Fibroblast of lung (primary cell): ENCODE measurements around the gene ACTR8. TPM values are rescaled to one million over a fixed set of nuclear protein-coding genes. Genes with fewer than 3 reads are reported as not detected.

ENCODE experiments used
- DNase-seq, 2 donors: peaks; one replicate each; pipeline versions ENCODE4 v3.0.0 to v3.0.0-alpha.2; 2010; ENCODE audit warnings: low read depth in 2 of 2
- H2AFZ ChIP-seq: 2 replicates; pipeline ENCODE4 v1.5.1; 2012; ENCODE audit warnings: low read length, control low read depth, inconsistent platforms
- H3K27ac ChIP-seq: 2 replicates; pipeline ENCODE4 v1.5.1; 2011; ENCODE audit warnings: low read length, control low read depth; ENCODE audit not compliant: insufficient read depth
- H3K27me3 ChIP-seq: 2 replicates; pipeline ENCODE4 v1.5.1; 2011; ENCODE audit warnings: mild to moderate bottlenecking, low read length; ENCODE audit not compliant: control insufficient read depth, insufficient read depth
- H3K36me3 ChIP-seq: 2 replicates; pipeline ENCODE4 v1.5.1; 2011; ENCODE audit warnings: low read length; ENCODE audit not compliant: control insufficient read depth, insufficient read depth
- H3K4me1 ChIP-seq: 2 replicates; pipeline ENCODE4 v1.5.1; 2011; ENCODE audit warnings: low read length; ENCODE audit not compliant: control insufficient read depth, insufficient read depth; ENCODE audit errors: extremely low read depth
- H3K4me2 ChIP-seq: 2 replicates; pipeline ENCODE4 v1.5.1; 2011; ENCODE audit warnings: low read length, control low read depth; ENCODE audit not compliant: insufficient read depth; ENCODE audit errors: extremely low read depth
- H3K4me3 ChIP-seq, 4 experiments: fragments of 200-600 bp in 1 of 4; sonication (generic) in 1 of 4; replicated peaks in 1 of 4; 2 replicates each; pipeline ENCODE4 v1.5.1; 2011 to 2016; ENCODE audit warnings: low read length in 4 of 4, low read depth in 3 of 4, mild to moderate bottlenecking in 3 of 4, control low read depth in 2 of 4, inconsistent platforms in 1 of 4, mixed read lengths in 1 of 4; ENCODE audit not compliant: insufficient read depth in 1 of 4; ENCODE audit errors: control extremely low read depth in 1 of 4
- H3K79me2 ChIP-seq: 2 replicates; pipeline ENCODE4 v1.5.1; 2012; ENCODE audit warnings: mild to moderate bottlenecking, low read length, inconsistent platforms; ENCODE audit not compliant: control insufficient read depth, insufficient read depth
- H3K9ac ChIP-seq: 2 replicates; pipeline ENCODE4 v1.5.1; 2011; ENCODE audit warnings: mild to moderate bottlenecking, low read length, control low read depth; ENCODE audit not compliant: insufficient read depth
- H3K9me3 ChIP-seq: 2 replicates; pipeline ENCODE4 v1.5.1; 2012; ENCODE audit warnings: low read depth, low read length; ENCODE audit not compliant: control insufficient read depth, insufficient read depth
- H4K20me1 ChIP-seq: 2 replicates; pipeline ENCODE4 v1.5.1; 2011; ENCODE audit warnings: low read length; ENCODE audit not compliant: control insufficient read depth, insufficient read depth; ENCODE audit errors: extremely low read depth
- CTCF ChIP-seq, 2 donors: IDR thresholded peaks in 1 of 2; conservative IDR thresholded peaks in 1 of 2; 1 replicate in 1 of 2; 2 replicates in 1 of 2; pipeline ENCODE4 v1.5.1; 2011 to 2012; ENCODE audit warnings: low read length in 2 of 2, control low read depth in 1 of 2, inconsistent platforms in 1 of 2, low read depth in 1 of 2, mild to moderate bottlenecking in 1 of 2
- EZH2 ChIP-seq: IDR thresholded peaks from 2 replicates; pipeline ENCODE4 v1.5.1; 2012; ENCODE audit warnings: low read length, control low read depth, mild to moderate bottlenecking; ENCODE audit errors: missing control alignments
- polyA plus RNA-seq, 2 donors: library from polyadenylated mRNA; depleted of rRNA in 1 of 2; stranded (reverse) in 1 of 2; unstranded in 1 of 2; fragments of >200 nt; gene quantifications; 2 replicates each; pipeline ENCODE4 v1.2.1, GENCODE V29; 2011 to 2012; ENCODE audit warnings: missing spikeins in 1 of 2
- total RNA-seq: library from RNA; depleted of rRNA; stranded (reverse); fragments of >200 nt; gene quantifications from 2 replicates; pipeline ENCODE4 v1.2.1, GENCODE V29; 2014

The ACTR8 gene
- total and polyA plus RNA-seq, 2 donors (not counting 1 experiment from before 2014, with no cell fraction given): 35.0 to 38.8 TPM

DNA sequence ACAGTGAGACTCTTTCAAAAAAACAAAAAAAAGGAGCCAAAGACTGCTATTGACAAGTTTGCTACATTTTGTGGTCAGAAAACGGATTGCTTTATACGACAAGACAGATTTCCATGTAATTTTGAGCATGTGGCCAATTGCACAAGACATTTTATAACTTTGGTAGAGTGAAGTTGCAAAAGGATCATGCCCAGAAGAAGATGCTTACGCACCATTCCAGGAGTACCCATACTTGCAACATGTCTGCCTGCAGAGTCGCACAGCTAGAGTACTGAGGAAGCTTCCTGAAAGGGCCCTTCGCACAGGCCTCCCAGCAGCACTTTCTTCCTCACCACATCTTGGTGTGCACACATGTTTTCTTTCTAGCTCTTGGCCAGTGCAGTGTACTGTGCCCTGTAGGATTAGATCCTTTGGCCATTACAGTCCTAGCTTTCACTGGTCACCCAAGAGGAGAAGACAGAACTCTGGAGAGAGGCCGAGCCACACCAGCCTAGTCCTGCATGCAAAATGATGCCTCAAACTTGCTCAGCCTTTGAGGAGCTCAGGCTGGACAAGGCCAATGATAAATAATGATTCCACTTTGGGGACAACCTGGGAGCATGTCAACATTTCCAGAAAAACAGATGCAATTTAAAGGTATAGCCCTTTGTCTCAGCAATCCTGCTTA lies 47.4 kb downstream of the ACTR8 start:
- Histone ChIP-seq H3K4me1 (no peaks in the 10 kb centered on the region), H4K20me1 (no peaks in the 10 kb centered on the region), H3K79me2 (no peaks in the 10 kb centered on the region), H3K9ac (no peak overlapping the region), H3K9me3 (no peaks in the 10 kb centered on the region), H2AFZ (no peak overlapping the region), H3K4me3 (no peak overlapping the region), H3K36me3 (no peaks in the 10 kb centered on the region), H3K4me2 (no peak overlapping the region), H3K27ac (no peak overlapping the region), H3K27me3 (no peaks in the 10 kb centered on the region)
- DNase-seq: no peak
- TF ChIP-seq EZH2: no peak
- no peak for TF ChIP-seq CTCF (conservative IDR thresholded peaks at IDR 0.05 in 1 of 2, IDR thresholded peaks at IDR 0.05 in 1 of 2; ENCODE audit: low read depth in 1 of 2, low read length in 2 of 2)

DNA sequence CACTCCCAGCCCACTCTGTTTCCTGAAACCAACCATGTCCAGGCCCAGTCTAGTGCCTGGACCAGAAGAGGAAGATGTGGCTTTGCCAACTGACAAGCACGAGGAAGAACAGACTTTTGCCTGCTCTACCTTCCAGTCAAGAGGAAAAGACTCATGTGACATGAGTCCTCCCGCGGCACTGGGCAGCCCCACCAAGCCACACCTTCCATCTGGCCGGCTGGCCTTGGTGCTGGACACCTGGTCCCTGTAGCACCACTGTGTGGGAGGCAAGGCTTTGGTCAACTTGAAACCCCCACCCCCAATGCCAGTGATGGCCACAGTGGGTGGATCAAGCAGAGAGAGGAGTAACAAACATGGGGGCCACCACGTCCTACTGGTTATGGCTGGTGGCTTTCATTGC lies 48.3 kb downstream of the ACTR8 start:
- H4K20me1 ChIP-seq: no peaks in the 10 kb centered on the region
- TF ChIP-seq EZH2 (no peak), CTCF (conservative IDR thresholded peaks at IDR 0.05 in 1 of 2, IDR thresholded peaks at IDR 0.05 in 1 of 2; ENCODE audit: low read depth in 1 of 2, low read length in 2 of 2) (no peak)
- no peaks in the 10 kb centered on the region for H3K9me3 ChIP-seq
- H3K4me2 ChIP-seq: no peak overlapping the region
- H3K4me3 ChIP-seq: no peak overlapping the region
- H3K27me3 ChIP-seq: no peaks in the 10 kb centered on the region
- H3K36me3 ChIP-seq: no peaks in the 10 kb centered on the region
- no peak for DNase-seq
- H3K79me2 ChIP-seq: no peaks in the 10 kb centered on the region
- no peak overlapping the region for H2AFZ ChIP-seq
- no peak overlapping the region for H3K27ac ChIP-seq
- H3K9ac ChIP-seq: no peak overlapping the region
- no peaks in the 10 kb centered on the region for H3K4me1 ChIP-seq

GRCh38 chr3:53833053-53833645 lies 48.8 kb downstream of the ACTR8 start:
- Histone ChIP-seq H3K27ac (no peak overlapping the region), H3K4me1 (no peaks in the 10 kb centered on the region), H3K4me2 (no peak overlapping the region), H2AFZ (no peak overlapping the region), H3K4me3 (no peak overlapping the region), H3K79me2 (no peaks in the 10 kb centered on the region), H3K9ac (no peak overlapping the region), H4K20me1 (no peaks in the 10 kb centered on the region), H3K9me3 (no peaks in the 10 kb centered on the region), H3K36me3 (no peaks in the 10 kb centered on the region), H3K27me3 (no peaks in the 10 kb centered on the region)
- TF ChIP-seq CTCF (conservative IDR thresholded peaks at IDR 0.05 in 1 of 2, IDR thresholded peaks at IDR 0.05 in 1 of 2; ENCODE audit: low read depth in 1 of 2, low read length in 2 of 2): no peak
- no peak for TF ChIP-seq EZH2
- DNase-seq: no peak
